Keratinocyte (primary cell): ENCODE measurements around the gene CYB5R4. TPM values are rescaled to one million over a fixed set of nuclear protein-coding genes. Genes with fewer than 3 reads are reported as not detected.

ENCODE experiments used
- DNase-seq: peaks from one replicate; pipeline ENCODE4 v3.0.0-alpha.2; 2011; ENCODE audit warnings: low read depth, missing footprints, low spot score
- FAIRE-seq: peaks from 2 replicates; lab custom pipeline; 2011; peaks lifted over from hg19 to GRCh38; lab: Jason Lieb, UNC
- H2AFZ ChIP-seq: 2 replicates; pipeline ENCODE4 v1.6.0; 2012; ENCODE audit warnings: low read length, control low read depth, inconsistent platforms; ENCODE audit not compliant: control insufficient read depth
- H3K27ac ChIP-seq: 2 replicates; pipeline ENCODE4 v1.5.1; 2011; ENCODE audit warnings: low read length; ENCODE audit not compliant: control insufficient read depth, insufficient read depth
- H3K27me3 ChIP-seq: 3 replicates; pipeline ENCODE4 v1.6.0; 2011; ENCODE audit warnings: low read length; ENCODE audit not compliant: control insufficient read depth, insufficient read depth; ENCODE audit errors: extremely low read depth
- H3K36me3 ChIP-seq, 2 experiments: 2 replicates in 1 of 2; 3 replicates in 1 of 2; pipeline ENCODE4 v1.5.1; 2011; ENCODE audit warnings: low read length in 2 of 2, mild to moderate bottlenecking in 1 of 2; ENCODE audit not compliant: control insufficient read depth in 2 of 2, insufficient read depth in 2 of 2; ENCODE audit errors: extremely low read depth in 1 of 2
- H3K4me1 ChIP-seq: 3 replicates; pipeline ENCODE4 v1.5.1; 2011; ENCODE audit warnings: low read length; ENCODE audit not compliant: control insufficient read depth, insufficient read depth; ENCODE audit errors: extremely low read depth
- H3K4me2 ChIP-seq: 3 replicates; pipeline ENCODE4 v1.6.0; 2011; ENCODE audit warnings: low read depth, low read length; ENCODE audit not compliant: control insufficient read depth, insufficient read depth; ENCODE audit errors: extremely low read depth
- H3K4me3 ChIP-seq, 3 experiments: fragments of 200-600 bp in 1 of 3; sonication (generic) in 1 of 3; 2 replicates in 2 of 3; 3 replicates in 1 of 3; pipeline ENCODE4 v1.5.1; 2011 to 2016; ENCODE audit warnings: low read length in 3 of 3, mild to moderate bottlenecking in 3 of 3, control low read depth in 2 of 3, inconsistent platforms in 1 of 3, low read depth in 1 of 3, mixed read lengths in 1 of 3, mixed run types in 1 of 3, moderate library complexity in 1 of 3; ENCODE audit not compliant: control insufficient read depth in 2 of 3, insufficient read depth in 2 of 3; ENCODE audit errors: extremely low read depth in 1 of 3
- H3K79me2 ChIP-seq: 2 replicates; pipeline ENCODE4 v1.6.0; 2012; ENCODE audit warnings: low read length; ENCODE audit not compliant: control insufficient read depth, insufficient read depth
- H3K9ac ChIP-seq: 3 replicates; pipeline ENCODE4 v1.6.0; 2011; ENCODE audit warnings: low read length; ENCODE audit not compliant: control insufficient read depth, insufficient read depth; ENCODE audit errors: extremely low read depth
- H3K9me1 ChIP-seq: 3 replicates; pipeline ENCODE4 v1.6.0; 2011; ENCODE audit warnings: low read length; ENCODE audit not compliant: control insufficient read depth, insufficient read depth; ENCODE audit errors: extremely low read depth
- H3K9me3 ChIP-seq: 2 replicates; pipeline ENCODE4 v1.5.1; 2012; ENCODE audit warnings: low read depth, low read length; ENCODE audit not compliant: control insufficient read depth
- H4K20me1 ChIP-seq: 3 replicates; pipeline ENCODE4 v1.6.0; 2011; ENCODE audit warnings: low read length; ENCODE audit not compliant: control insufficient read depth, insufficient read depth; ENCODE audit errors: extremely low read depth
- EZH2 ChIP-seq: IDR thresholded peaks from one replicate; pipeline ENCODE4 v1.6.1; 2012; ENCODE audit warnings: inconsistent platforms, mild to moderate bottlenecking, low read length, moderate library complexity
- dilution Hi-C: fragments of 300-500 bp; cut with MboI; formaldehyde crosslinking; loops from one replicate; pipeline ENCODE4 v1.7.0; 2020; ENCODE audit warnings: low sequenced_read_pairs; ENCODE audit not compliant: extremely low pct_ligation_motif_present
- polyA plus RNA-seq, 5 experiments: library from polyadenylated mRNA; depleted of rRNA in 3 of 5; stranded (reverse) in 3 of 5; stranded (forward) in 1 of 5; unstranded in 1 of 5; fragments of >200 nt; gene quantifications; 1 replicate in 1 of 5; 2 replicates in 3 of 5; 3 replicates in 1 of 5; pipeline versions ENCODE4 v1.2.1 to v1.2.3, GENCODE V29; 2011 to 2012; ENCODE audit warnings: missing spikeins in 2 of 5, low read depth in 1 of 5, low replicate concordance in 1 of 5
- TF ChIP-seq, protein P1 (sequence below), 3 experiments: IDR thresholded peaks in 1 of 3; conservative IDR thresholded peaks in 1 of 3; optimal IDR thresholded peaks in 1 of 3; 2 replicates in 2 of 3; 3 replicates in 1 of 3; pipeline versions ENCODE3 to v1.5.1; 2011; ENCODE audit warnings: low read length in 3 of 3, mild to moderate bottlenecking in 3 of 3, moderate library complexity in 2 of 3, control low read depth in 1 of 3, inconsistent platforms in 1 of 3; ENCODE audit not compliant: insufficient read depth in 2 of 3; ENCODE audit errors: extremely low read depth in 1 of 3

CYB5R4 gene
- polyA plus RNA-seq, 1 donor (not counting 4 experiments of a cell fraction or from before 2014, with no cell fraction given), result 14.0 TPM

DNA sequence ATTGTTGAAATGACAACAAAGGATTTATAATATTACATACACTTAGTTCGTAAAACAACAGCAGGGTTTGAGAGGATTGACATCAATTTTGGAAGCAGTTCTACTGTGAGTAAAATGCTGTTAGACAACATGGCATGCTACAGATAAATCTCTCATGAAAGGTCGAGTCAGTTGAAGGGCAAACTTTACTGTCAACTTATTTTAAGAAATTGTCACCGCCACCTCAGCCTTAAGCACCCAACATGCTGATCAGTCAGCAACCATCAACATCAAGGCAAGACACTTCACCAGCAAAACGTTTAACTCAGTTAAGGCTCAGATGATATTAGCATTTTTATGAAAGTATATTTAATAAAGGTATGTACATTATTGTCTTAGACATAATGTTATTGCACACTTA lies 31.0 kb downstream of the CYB5R4 start:
- no peak overlapping the region for H3K4me3 ChIP-seq
- no peak overlapping the region for H3K4me2 ChIP-seq
- DNase-seq (no peak), FAIRE-seq (no peak)
- no peaks in the 10 kb centered on the region for H3K79me2 ChIP-seq
- H3K9ac ChIP-seq, result no peak overlapping the region
- TF ChIP-seq, protein P1, sequence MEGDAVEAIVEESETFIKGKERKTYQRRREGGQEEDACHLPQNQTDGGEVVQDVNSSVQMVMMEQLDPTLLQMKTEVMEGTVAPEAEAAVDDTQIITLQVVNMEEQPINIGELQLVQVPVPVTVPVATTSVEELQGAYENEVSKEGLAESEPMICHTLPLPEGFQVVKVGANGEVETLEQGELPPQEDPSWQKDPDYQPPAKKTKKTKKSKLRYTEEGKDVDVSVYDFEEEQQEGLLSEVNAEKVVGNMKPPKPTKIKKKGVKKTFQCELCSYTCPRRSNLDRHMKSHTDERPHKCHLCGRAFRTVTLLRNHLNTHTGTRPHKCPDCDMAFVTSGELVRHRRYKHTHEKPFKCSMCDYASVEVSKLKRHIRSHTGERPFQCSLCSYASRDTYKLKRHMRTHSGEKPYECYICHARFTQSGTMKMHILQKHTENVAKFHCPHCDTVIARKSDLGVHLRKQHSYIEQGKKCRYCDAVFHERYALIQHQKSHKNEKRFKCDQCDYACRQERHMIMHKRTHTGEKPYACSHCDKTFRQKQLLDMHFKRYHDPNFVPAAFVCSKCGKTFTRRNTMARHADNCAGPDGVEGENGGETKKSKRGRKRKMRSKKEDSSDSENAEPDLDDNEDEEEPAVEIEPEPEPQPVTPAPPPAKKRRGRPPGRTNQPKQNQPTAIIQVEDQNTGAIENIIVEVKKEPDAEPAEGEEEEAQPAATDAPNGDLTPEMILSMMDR (optimal IDR thresholded peaks at IDR 0.05 in 1 of 3, IDR thresholded peaks at IDR 0.05 in 1 of 3, conservative IDR thresholded peaks at IDR 0.05 in 1 of 3; ENCODE audit: extremely low read depth in 1 of 3, insufficient read depth in 2 of 3, low read length in 3 of 3), result no peak
- no peak for TF ChIP-seq EZH2
- H3K36me3 ChIP-seq, result peaks cover 0 to 2% of the 10 kb centered on the region in 2 experiments
- H4K20me1 ChIP-seq, result no peaks in the 10 kb centered on the region
- H2AFZ ChIP-seq, result no peak overlapping the region
- H3K27ac ChIP-seq, result no peak overlapping the region
- H3K9me1 ChIP-seq, result no peaks in the 10 kb centered on the region
- H3K4me1 ChIP-seq, result no peaks in the 10 kb centered on the region
- H3K9me3 ChIP-seq, result no peaks in the 10 kb centered on the region
- H3K27me3 ChIP-seq, result no peaks in the 10 kb centered on the region
- dilution Hi-C loops, result no loop called here

DNA sequence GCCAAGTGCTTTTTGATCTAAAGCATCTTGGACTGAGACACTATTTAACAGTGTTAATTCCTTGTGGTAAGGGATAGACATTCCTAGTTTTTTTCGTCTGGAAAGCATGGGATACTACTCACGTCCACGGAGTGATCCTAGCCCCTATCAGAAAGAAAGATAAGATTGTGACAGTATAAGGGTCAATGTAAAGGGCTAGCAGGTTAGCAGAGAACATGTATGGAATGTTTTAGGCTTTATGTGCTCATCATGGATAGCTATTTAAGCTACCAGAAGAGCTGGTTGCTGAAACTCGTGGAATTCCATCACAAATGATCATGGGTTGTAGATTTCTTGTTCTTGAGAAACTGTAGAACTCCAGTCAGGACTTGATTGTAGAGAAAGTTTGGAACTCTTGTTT lies 32.1 kb downstream of the CYB5R4 start:
- no peak overlapping the region for H3K27ac ChIP-seq
- no peaks in the 10 kb centered on the region for H3K4me1 ChIP-seq
- H3K36me3 ChIP-seq, result peaks cover 0 to 2% of the 10 kb centered on the region in 2 experiments
- no peak for TF ChIP-seq EZH2
- TF ChIP-seq, protein P1 (optimal IDR thresholded peaks at IDR 0.05 in 1 of 3, IDR thresholded peaks at IDR 0.05 in 1 of 3, conservative IDR thresholded peaks at IDR 0.05 in 1 of 3; ENCODE audit: extremely low read depth in 1 of 3, insufficient read depth in 2 of 3, low read length in 3 of 3), result no peak
- H3K9me3 ChIP-seq, result no peaks in the 10 kb centered on the region
- H3K4me3 ChIP-seq, result no peak overlapping the region
- no peak overlapping the region for H3K9ac ChIP-seq
- no peak overlapping the region for H3K4me2 ChIP-seq
- no peaks in the 10 kb centered on the region for H4K20me1 ChIP-seq
- FAIRE-seq (no peak), DNase-seq (no peak)
- no peak overlapping the region for H2AFZ ChIP-seq
- H3K9me1 ChIP-seq, result no peaks in the 10 kb centered on the region
- dilution Hi-C loops, result no loop called here
- H3K79me2 ChIP-seq, result no peaks in the 10 kb centered on the region
- H3K27me3 ChIP-seq, result no peaks in the 10 kb centered on the region
